HFF-Myc (cell line): ENCODE measurements around the gene GALNT16.

ENCODE experiments used
- DNase-seq: peaks from one replicate; pipeline ENCODE4 v3.0.0-alpha.2; 2011; ENCODE audit warnings: low read depth; ENCODE audit errors: extremely low read depth
- H3K4me3 ChIP-seq: replicated peaks from 2 replicates; pipeline ENCODE4 v1.5.1; 2011; ENCODE audit warnings: low read depth, mild to moderate bottlenecking, control low read depth, low read length
- CTCF ChIP-seq: IDR thresholded peaks from 2 replicates; pipeline ENCODE4 v1.5.1; 2012; ENCODE audit warnings: mild to moderate bottlenecking, low read depth, low read length, control low read depth; ENCODE audit errors: missing control alignments

Gene GALNT16

GRCh38 chr14:69392481-69392880 lies 132.5 kb downstream of the GALNT16 start:
- no peak for TF ChIP-seq CTCF
- no peak overlapping the region for H3K4me3 ChIP-seq
- DNase-seq: no peak

GRCh38 chr14:69395929-69396328 lies 136.0 kb downstream of the GALNT16 start:
- peak overlapping the region; percentile 96 for H3K4me3 ChIP-seq
- no peak for DNase-seq
- TF ChIP-seq CTCF: no peak

GRCh38 chr14:69398053-69398817 lies 138.3 kb downstream of the GALNT16 start, which contains the start of the genes ERH and SLC39A9:
TSS of gene ERH (minus strand) at chr14:69398299. CDS start at chr14:69398233, 66 bp downstream.
TSS of gene SLC39A9 (plus strand) at chr14:69398692. CDS start at chr14:69399370, 678 bp downstream.
- peak within 1 kb of the TSS; percentile 96 for H3K4me3 ChIP-seq
- TF ChIP-seq CTCF: no peak
- DNase-seq: peak; percentile 87

GRCh38 chr14:69398818-69399210 lies 138.9 kb downstream of the GALNT16 start:
- DNase-seq: no peak
- peak overlapping the region; percentile 96 for H3K4me3 ChIP-seq
- TF ChIP-seq CTCF: no peak

GRCh38 chr14:69399750-69400149 lies 139.8 kb downstream of the GALNT16 start:
- no peak for TF ChIP-seq CTCF
- H3K4me3 ChIP-seq: peak overlapping the region; percentile 96
- DNase-seq: no peak

GRCh38 chr14:69400154-69400553 lies 140.2 kb downstream of the GALNT16 start:
- DNase-seq: no peak
- H3K4me3 ChIP-seq: peak overlapping the region; percentile 96
- TF ChIP-seq CTCF: no peak
